HepG2 (cell line): ENCODE results near the gene MFAP3L. TPM values are rescaled to one million over a fixed set of nuclear protein-coding genes. Genes with fewer than 3 reads are reported as not detected.

ENCODE experiments used
- MTF1 ChIP-seq: sonication (generic); formaldehyde crosslinking; IDR thresholded peaks from 2 replicates; pipeline ENCODE4 v1.5.0; 2020; ENCODE audit warnings: missing genetic modification reagents
- PAF1 ChIP-seq: IDR thresholded peaks from 2 replicates; pipeline ENCODE4 v1.6.1; 2016; ENCODE audit warnings: missing genetic modification reagents, missing compliant biosample characterization
- RARA ChIP-seq: IDR thresholded peaks from 2 replicates; pipeline ENCODE4 v1.6.1; 2016; ENCODE audit warnings: missing genetic modification reagents, missing compliant biosample characterization
- YEATS4 ChIP-seq: sonication (generic); formaldehyde crosslinking; IDR thresholded peaks from 2 replicates; pipeline ENCODE4 v1.4.0; 2020; ENCODE audit warnings: missing genetic modification reagents, borderline replicate concordance
- ZKSCAN5 ChIP-seq: sonication (generic); formaldehyde crosslinking; IDR thresholded peaks from 2 replicates; pipeline ENCODE4 v1.5.1; 2020; ENCODE audit warnings: mild to moderate bottlenecking, missing genetic modification reagents
- ZNF350 ChIP-seq: sonication (generic); formaldehyde crosslinking; IDR thresholded peaks from 2 replicates; pipeline ENCODE4 v1.4.0; 2020; ENCODE audit warnings: mild to moderate bottlenecking, low read depth, missing genetic modification reagents, borderline replicate concordance
- ZNF672 ChIP-seq: sonication (generic); formaldehyde crosslinking; IDR thresholded peaks from 2 replicates; pipeline ENCODE4 v1.8.1; 2022; ENCODE audit warnings: missing genetic modification reagents
- ZSCAN25 ChIP-seq: sonication (generic); formaldehyde crosslinking; IDR thresholded peaks from 2 replicates; pipeline ENCODE4 v1.8.0; 2022; ENCODE audit warnings: mild to moderate bottlenecking, missing genetic modification reagents
- polyA plus RNA-seq, 8 experiments: library from polyadenylated mRNA; depleted of rRNA in 3 of 8; stranded (reverse) in 7 of 8; unstranded in 1 of 8; fragments of >200 nt; fragmentation: Illumina TruSeq in 4 of 8; extraction: Trizol in 4 of 8; gene quantifications; 2 replicates each; pipeline versions ENCODE4 v1.2.1 to v1.2.3, GENCODE V29; 2011 to 2016; ENCODE audit warnings: low read depth in 4 of 8, missing spikeins in 1 of 8, mixed read lengths in 1 of 8; ENCODE audit not compliant: insufficient read depth in 1 of 8
- total RNA-seq, 5 experiments: library from RNA; depleted of rRNA; stranded (reverse); fragments of >200 nt; fragmentation: Illumina TruSeq; extraction: Trizol; gene quantifications; 2 replicates each; pipeline ENCODE4 v1.2.3, GENCODE V29; 2016; ENCODE audit warnings: low read depth in 1 of 5
- TF ChIP-seq, protein P1 (sequence below): IDR thresholded peaks from 2 replicates; pipeline ENCODE4 v1.6.1; 2016
- TF ChIP-seq, protein P2 (sequence below): sonication (generic); formaldehyde crosslinking; IDR thresholded peaks from 2 replicates; pipeline ENCODE4 v1.4.0; 2020; ENCODE audit warnings: missing genetic modification reagents
- TF ChIP-seq, protein P3 (sequence below): sonication (generic); formaldehyde crosslinking; IDR thresholded peaks from 2 replicates; pipeline ENCODE4 v1.4.0; 2020; ENCODE audit warnings: mild to moderate bottlenecking, missing genetic modification reagents
- TF ChIP-seq, protein P4 (sequence below): sonication (generic); formaldehyde crosslinking; IDR thresholded peaks from 2 replicates; pipeline ENCODE4 v1.4.0; 2020; ENCODE audit warnings: missing genetic modification reagents
- TF ChIP-seq, protein P5 (sequence below): sonication (generic); formaldehyde crosslinking; IDR thresholded peaks from 2 replicates; pipeline ENCODE4 v1.5.0; 2020; ENCODE audit warnings: mild to moderate bottlenecking, missing genetic modification reagents, borderline replicate concordance

Gene MFAP3L
- total and polyA plus RNA-seq, 2 of the 13 experiments (the other 11 are each of a cell fraction or from before 2014, with no cell fraction given): 1.5 to 3.6 TPM

- TF ChIP-seq, protein P1, sequence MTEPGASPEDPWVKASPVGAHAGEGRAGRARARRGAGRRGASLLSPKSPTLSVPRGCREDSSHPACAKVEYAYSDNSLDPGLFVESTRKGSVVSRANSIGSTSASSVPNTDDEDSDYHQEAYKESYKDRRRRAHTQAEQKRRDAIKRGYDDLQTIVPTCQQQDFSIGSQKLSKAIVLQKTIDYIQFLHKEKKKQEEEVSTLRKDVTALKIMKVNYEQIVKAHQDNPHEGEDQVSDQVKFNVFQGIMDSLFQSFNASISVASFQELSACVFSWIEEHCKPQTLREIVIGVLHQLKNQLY (CRISPR knock-in tag): no peak
- TF ChIP-seq ZNF672 (no peak), RARA (CRISPR knock-in tag) (peak; percentile 43; the same call in 1 of the 2 replicates), ZSCAN25 (CRISPR knock-in tag) (no peak; the same call in 1 of the 2 replicates), YEATS4 (CRISPR knock-in tag) (no peak; the same call in 1 of the 2 replicates), PAF1 (no peak), MTF1 (CRISPR knock-in tag) (peak; percentile 71; the same call in 1 of the 2 replicates), ZNF350 (CRISPR knock-in tag) (peak; percentile 35; the same call in 1 of the 2 replicates), ZKSCAN5 (CRISPR knock-in tag) (no peak)
- TF ChIP-seq, protein P2, sequence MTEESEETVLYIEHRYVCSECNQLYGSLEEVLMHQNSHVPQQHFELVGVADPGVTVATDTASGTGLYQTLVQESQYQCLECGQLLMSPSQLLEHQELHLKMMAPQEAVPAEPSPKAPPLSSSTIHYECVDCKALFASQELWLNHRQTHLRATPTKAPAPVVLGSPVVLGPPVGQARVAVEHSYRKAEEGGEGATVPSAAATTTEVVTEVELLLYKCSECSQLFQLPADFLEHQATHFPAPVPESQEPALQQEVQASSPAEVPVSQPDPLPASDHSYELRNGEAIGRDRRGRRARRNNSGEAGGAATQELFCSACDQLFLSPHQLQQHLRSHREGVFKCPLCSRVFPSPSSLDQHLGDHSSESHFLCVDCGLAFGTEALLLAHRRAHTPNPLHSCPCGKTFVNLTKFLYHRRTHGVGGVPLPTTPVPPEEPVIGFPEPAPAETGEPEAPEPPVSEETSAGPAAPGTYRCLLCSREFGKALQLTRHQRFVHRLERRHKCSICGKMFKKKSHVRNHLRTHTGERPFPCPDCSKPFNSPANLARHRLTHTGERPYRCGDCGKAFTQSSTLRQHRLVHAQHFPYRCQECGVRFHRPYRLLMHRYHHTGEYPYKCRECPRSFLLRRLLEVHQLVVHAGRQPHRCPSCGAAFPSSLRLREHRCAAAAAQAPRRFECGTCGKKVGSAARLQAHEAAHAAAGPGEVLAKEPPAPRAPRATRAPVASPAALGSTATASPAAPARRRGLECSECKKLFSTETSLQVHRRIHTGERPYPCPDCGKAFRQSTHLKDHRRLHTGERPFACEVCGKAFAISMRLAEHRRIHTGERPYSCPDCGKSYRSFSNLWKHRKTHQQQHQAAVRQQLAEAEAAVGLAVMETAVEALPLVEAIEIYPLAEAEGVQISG (CRISPR knock-in tag): peak; percentile 76
- TF ChIP-seq, protein P3, sequence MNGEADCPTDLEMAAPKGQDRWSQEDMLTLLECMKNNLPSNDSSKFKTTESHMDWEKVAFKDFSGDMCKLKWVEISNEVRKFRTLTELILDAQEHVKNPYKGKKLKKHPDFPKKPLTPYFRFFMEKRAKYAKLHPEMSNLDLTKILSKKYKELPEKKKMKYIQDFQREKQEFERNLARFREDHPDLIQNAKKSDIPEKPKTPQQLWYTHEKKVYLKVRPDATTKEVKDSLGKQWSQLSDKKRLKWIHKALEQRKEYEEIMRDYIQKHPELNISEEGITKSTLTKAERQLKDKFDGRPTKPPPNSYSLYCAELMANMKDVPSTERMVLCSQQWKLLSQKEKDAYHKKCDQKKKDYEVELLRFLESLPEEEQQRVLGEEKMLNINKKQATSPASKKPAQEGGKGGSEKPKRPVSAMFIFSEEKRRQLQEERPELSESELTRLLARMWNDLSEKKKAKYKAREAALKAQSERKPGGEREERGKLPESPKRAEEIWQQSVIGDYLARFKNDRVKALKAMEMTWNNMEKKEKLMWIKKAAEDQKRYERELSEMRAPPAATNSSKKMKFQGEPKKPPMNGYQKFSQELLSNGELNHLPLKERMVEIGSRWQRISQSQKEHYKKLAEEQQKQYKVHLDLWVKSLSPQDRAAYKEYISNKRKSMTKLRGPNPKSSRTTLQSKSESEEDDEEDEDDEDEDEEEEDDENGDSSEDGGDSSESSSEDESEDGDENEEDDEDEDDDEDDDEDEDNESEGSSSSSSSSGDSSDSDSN (CRISPR knock-in tag): peak; percentile 69
- TF ChIP-seq, protein P4, sequence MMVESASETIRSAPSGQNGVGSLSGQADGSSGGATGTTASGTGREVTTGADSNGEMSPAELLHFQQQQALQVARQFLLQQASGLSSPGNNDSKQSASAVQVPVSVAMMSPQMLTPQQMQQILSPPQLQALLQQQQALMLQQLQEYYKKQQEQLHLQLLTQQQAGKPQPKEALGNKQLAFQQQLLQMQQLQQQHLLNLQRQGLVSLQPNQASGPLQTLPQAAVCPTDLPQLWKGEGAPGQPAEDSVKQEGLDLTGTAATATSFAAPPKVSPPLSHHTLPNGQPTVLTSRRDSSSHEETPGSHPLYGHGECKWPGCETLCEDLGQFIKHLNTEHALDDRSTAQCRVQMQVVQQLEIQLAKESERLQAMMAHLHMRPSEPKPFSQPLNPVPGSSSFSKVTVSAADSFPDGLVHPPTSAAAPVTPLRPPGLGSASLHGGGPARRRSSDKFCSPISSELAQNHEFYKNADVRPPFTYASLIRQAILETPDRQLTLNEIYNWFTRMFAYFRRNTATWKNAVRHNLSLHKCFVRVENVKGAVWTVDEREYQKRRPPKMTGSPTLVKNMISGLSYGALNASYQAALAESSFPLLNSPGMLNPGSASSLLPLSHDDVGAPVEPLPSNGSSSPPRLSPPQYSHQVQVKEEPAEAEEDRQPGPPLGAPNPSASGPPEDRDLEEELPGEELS: peak; percentile 22
- TF ChIP-seq, protein P5, sequence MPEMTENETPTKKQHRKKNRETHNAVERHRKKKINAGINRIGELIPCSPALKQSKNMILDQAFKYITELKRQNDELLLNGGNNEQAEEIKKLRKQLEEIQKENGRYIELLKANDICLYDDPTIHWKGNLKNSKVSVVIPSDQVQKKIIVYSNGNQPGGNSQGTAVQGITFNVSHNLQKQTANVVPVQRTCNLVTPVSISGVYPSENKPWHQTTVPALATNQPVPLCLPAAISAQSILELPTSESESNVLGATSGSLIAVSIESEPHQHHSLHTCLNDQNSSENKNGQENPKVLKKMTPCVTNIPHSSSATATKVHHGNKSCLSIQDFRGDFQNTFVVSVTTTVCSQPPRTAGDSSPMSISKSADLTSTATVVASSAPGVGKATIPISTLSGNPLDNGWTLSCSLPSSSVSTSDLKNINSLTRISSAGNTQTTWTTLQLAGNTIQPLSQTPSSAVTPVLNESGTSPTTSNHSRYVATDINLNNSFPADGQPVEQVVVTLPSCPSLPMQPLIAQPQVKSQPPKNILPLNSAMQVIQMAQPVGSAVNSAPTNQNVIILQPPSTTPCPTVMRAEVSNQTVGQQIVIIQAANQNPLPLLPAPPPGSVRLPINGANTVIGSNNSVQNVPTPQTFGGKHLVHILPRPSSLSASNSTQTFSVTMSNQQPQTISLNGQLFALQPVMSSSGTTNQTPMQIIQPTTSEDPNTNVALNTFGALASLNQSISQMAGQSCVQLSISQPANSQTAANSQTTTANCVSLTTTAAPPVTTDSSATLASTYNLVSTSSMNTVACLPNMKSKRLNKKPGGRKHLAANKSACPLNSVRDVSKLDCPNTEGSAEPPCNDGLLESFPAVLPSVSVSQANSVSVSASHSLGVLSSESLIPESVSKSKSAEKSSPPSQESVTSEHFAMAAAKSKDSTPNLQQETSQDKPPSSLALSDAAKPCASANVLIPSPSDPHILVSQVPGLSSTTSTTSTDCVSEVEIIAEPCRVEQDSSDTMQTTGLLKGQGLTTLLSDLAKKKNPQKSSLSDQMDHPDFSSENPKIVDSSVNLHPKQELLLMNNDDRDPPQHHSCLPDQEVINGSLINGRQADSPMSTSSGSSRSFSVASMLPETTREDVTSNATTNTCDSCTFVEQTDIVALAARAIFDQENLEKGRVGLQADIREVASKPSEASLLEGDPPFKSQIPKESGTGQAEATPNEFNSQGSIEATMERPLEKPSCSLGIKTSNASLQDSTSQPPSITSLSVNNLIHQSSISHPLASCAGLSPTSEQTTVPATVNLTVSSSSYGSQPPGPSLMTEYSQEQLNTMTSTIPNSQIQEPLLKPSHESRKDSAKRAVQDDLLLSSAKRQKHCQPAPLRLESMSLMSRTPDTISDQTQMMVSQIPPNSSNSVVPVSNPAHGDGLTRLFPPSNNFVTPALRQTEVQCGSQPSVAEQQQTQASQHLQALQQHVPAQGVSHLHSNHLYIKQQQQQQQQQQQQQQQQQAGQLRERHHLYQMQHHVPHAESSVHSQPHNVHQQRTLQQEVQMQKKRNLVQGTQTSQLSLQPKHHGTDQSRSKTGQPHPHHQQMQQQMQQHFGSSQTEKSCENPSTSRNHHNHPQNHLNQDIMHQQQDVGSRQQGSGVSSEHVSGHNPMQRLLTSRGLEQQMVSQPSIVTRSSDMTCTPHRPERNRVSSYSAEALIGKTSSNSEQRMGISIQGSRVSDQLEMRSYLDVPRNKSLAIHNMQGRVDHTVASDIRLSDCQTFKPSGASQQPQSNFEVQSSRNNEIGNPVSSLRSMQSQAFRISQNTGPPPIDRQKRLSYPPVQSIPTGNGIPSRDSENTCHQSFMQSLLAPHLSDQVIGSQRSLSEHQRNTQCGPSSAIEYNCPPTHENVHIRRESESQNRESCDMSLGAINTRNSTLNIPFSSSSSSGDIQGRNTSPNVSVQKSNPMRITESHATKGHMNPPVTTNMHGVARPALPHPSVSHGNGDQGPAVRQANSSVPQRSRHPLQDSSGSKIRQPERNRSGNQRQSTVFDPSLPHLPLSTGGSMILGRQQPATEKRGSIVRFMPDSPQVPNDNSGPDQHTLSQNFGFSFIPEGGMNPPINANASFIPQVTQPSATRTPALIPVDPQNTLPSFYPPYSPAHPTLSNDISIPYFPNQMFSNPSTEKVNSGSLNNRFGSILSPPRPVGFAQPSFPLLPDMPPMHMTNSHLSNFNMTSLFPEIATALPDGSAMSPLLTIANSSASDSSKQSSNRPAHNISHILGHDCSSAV: no peak
Measured at GRCh38 chr4:170027181-170027829, 1.1 kb upstream of the MFAP3L start (continued).
